ENCODE data around the gene PPP1R3D.

GRCh38 chr20:59948212-59948611 is 8.1 kb upstream of the PPP1R3D start:
- no peak for TF ChIP-seq CTCF (IDR thresholded peaks at IDR 0.05; ENCODE audit: low read length)
- TF ChIP-seq EZH2phosphoT487 (IDR thresholded peaks at IDR 0.05; ENCODE audit: low read length), result no peak
- TF ChIP-seq EZH2 (optimal IDR thresholded peaks at IDR 0.05; ENCODE audit: low read depth, low read length), result no peak

Measured in MM.1S (cell line).